Hematopoietic multipotent progenitor cell (in vitro differentiated cells): Measurements from ENCODE around the gene TMEM138. TPM values are rescaled to one million over a fixed set of nuclear protein-coding genes. Genes with fewer than 3 reads are reported as not detected.

ENCODE experiments used
- DNase-seq, 3 donors: peaks; one replicate each; pipeline ENCODE4 v3.0.0-alpha.2; 2011 to 2015; ENCODE audit warnings: low read depth in 2 of 3, low spot score in 2 of 3
- total RNA-seq: library from RNA; depleted of rRNA; stranded (reverse); fragments of >200 nt; gene quantifications from one replicate; pipeline ENCODE4 v1.2.3, GENCODE V29; 2012

TMEM138 gene
- 15.9 TPM for total RNA-seq

DNA sequence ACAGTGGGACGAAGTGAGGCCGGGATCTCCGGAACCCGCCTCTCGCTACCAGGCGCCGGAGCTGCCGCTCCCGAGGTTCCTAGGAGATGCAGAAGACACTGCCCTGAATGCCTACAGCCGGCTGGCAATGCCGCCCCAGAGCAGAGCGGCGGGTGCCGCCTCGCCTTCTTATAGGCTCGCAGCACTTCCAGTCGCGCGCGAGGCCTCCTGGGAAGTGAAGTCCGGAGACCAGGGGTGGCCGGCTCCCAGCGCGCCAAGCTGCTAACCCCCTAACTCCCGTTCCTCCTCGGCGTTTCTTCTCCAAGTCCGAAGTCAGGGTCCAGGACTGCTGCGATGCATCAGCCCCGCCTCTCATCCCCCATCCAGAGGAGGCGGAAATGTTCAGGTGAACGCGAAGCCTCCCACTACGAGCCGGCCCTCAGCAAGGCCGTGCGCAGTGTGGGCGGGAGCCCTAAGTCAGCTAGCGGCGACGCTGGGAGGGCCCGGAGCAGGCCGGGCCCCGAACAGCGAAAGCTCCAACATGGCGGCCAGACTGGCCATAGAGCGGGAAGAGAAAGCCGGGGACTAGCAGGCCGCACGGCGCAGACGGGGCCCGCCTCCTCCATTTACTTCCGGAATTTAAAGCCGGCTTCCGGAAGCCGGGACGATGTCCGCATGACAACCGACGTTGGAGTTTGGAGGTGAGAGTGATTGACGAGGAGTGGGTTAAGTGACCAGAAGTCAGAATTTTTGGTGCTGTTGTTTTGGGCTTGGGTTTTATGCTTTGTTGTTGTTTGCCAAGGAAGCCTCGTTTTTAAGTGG, at the start of gene TMEM138, which contains the start of gene CYB561A3:
TSS of gene TMEM138 (plus strand) at position 634 of the 801 bp plus-strand sequence. CDS start 2,017 bp downstream, outside the sequence.
TSS of gene CYB561A3 (minus strand) at position 142 of the 801 bp plus-strand sequence. CDS start 5,169 bp downstream, outside the sequence.
- peak; percentile 69 to 95 (median 91) for DNase-seq

DNA sequence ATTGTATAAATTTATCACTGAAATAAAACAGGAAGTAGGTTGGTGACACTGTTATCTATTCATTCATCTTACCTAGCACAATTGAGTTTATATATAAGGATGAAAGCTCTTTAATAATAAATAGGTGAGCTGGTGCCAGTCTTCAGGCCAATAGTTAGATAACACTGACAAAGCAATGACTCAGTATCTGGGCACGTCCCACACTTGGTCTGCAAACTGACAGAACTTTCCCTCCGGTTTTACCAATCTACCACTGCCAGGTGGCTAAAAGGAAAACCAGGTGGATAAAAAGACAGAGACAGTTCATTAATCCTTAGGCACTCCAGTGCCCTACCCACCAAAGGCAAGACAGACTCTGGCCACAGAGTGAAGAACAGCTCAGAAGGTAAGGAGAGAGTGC, 46.9 kb upstream of the TMEM138 start:
- DNase-seq = no peak

DNA sequence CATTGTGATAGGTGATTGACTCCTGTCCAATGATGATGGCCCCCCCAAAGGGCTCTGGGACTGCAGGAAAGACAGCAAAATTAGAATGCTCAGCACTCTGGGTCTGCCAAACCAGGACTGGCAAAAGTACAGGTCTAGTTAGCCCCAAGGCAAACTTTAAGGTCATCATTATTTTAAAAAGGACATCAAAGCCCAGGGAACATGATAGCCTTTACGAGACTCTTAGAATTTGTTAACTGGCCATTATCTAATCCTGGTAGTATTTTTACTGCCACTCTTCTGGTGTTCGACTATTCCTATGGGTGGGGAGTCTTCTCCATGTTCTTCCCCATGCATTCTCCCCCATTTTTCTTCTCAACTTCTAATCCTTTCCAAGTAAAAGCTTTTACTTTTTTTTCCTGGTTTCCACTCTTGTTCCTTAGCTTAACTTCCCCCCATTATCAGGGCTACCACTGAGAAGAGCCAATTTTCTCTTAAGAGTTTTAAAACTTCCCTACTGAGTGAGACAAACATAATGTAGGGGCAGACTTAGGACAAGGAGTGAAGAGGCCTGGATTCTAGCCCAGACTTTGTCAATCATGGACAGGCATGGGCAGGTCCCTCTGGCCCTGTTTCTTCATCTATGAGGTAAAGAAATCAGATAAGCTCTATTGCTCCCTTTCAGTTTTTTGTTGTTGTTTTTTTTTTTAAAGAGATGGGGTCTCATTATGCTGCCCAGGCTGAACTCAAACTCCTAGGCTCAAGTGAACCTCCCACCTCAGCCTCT, 36.3 kb upstream of the TMEM138 start:
- no peak for DNase-seq

DNA sequence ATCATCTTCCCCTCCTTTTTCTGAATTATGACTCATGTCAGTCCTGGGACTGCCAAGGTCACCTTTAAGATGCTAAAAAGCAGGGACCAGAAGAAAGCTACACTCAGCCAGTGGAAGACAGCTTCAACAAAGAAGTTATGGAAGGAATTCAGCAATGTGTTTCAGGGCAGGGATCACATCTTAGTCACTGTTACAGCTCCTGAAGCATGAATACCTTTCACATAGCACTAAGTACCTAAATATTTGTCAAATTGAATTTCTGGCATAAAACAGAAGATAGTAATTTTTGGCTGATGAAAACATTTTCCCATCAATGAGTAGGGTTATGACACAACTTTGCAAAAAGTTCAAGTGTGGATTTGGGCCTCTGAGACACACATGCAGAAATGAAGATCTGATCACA, 34.5 kb upstream of the TMEM138 start:
- DNase-seq = no peak

DNA sequence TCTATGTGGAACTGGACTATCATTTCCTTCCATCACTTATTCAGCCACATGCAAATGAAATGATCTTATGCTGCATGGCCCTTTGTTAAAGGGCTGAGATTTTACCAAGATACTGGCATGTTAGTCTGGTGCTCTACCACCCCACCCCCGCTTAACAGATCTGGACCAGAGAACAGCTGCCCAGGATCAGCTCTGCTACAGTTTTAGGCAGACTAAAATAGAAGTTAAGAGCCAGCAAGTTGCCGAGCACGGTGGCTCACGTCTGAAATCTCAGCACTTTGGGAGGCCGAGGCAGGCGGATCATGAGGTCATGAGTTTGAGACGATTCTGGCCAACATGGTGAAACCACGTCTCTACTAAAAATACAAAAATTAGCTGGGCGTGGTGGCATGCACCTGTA, 33.8 kb upstream of the TMEM138 start:
- DNase-seq = no peak

DNA sequence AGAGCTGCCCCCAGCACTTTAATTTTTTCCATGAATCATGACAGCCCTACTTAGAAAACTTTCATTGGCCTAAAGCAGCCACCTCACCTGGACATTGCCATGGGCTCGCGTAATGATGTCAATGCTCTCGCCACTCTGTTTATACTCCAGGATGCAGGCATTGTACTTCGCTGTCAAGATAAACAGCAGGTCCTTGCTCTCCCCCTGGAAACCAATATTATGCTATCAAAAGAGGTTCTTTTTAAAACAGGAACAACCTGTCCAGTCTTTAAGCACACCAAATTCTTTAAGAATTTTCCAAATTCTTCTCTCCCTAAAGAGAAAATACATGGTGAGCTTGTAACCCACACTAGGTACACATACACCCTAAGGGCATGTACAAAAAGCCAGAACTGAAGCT, 32.3 kb upstream of the TMEM138 start:
- no peak for DNase-seq

DNA sequence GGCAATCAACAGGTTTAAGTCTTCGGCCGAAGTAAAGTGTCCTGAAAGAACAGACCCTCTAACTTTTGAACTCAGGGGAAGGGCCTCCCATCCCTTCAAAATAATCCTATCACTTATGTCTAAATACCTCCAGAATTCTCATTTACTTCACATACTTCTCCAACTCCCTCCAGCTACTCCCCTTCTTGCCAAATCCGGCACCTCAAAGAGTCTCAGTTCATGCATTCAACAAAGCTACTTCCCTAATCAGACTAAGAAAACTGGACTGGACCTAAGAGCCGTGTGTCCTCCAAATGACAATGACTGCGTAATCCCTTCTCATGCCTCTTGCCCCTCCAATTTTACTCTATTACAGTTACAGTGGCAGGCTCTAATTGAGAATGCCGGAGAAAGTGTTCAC, 30.5 kb upstream of the TMEM138 start:
- DNase-seq = peak in 1 of 3 donors; percentile 16

DNA sequence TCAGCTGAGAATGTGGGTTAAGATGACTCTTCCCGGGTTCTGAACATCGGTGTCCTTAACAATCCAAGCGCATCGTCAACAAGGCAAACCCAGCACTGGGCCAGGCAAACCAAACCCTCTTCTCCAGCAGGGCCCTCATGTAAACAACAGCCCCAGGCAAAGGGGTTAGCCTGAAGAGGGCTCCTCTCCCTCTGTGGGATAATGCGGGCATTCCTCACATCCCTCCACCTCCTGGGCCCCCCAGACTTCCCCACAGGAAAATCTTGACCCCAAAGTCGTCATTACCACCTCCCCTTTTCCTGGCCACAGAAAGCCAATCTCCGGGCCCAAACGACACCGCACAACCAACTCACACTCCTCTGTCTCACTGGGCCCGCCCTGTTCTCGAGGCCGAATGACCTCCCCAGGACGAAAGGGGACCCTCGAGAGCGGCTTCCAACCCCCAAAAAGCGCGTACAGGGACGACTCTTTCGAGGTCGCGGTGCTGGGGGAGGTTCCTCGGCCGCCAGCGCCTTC, 29.8 kb upstream of the TMEM138 start:
- DNase-seq = peak in 1 of 3 donors; percentile 14

DNA sequence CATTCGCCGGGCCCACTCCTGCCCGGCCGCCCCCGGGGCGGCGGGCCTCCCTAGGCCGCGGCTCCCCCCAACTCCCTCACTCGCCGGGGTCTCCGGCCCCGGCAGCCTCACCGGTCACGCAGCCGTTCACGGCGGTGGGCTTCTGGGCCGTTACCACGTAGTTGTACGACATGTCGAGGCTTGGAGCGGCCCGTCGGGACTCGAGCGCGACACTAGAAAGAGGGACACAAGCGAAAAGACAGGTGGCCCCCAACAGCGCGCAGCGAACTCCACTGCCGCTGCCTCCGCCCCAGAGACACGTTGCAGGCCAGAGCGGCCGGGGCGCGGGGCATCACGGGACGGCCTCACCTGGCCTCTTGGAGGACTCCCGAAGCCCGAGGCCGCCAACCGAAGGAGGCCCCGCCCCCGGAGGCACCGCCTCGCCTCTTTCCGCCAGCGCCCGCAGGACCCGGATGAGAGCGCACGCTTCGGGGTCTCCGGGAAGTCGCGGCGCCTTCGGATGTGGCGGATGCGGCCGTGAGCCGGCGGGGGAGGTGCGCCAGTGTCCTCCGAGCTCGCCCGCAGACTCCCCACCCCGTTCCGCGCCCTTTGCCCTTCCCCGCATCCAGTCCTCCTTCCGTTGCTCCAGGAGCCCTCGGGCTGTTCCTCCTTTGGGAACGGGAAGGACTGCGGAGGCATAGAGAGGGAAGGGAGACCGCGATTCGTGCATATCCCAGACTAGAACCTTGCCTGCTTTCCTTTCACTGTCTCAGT, 29.2 kb upstream of the TMEM138 start, which contains the start of the genes DDB1 and TKFC:
TSS of gene DDB1 (minus strand) at position 309 of the 753 bp plus-strand sequence. CDS start at position 172, 137 bp downstream.
TSS of gene TKFC (plus strand) at position 432 of the 753 bp plus-strand sequence. CDS start 1,501 bp downstream, outside the sequence.
- DNase-seq = peak; percentile 88 to 97 (median 96)

DNA sequence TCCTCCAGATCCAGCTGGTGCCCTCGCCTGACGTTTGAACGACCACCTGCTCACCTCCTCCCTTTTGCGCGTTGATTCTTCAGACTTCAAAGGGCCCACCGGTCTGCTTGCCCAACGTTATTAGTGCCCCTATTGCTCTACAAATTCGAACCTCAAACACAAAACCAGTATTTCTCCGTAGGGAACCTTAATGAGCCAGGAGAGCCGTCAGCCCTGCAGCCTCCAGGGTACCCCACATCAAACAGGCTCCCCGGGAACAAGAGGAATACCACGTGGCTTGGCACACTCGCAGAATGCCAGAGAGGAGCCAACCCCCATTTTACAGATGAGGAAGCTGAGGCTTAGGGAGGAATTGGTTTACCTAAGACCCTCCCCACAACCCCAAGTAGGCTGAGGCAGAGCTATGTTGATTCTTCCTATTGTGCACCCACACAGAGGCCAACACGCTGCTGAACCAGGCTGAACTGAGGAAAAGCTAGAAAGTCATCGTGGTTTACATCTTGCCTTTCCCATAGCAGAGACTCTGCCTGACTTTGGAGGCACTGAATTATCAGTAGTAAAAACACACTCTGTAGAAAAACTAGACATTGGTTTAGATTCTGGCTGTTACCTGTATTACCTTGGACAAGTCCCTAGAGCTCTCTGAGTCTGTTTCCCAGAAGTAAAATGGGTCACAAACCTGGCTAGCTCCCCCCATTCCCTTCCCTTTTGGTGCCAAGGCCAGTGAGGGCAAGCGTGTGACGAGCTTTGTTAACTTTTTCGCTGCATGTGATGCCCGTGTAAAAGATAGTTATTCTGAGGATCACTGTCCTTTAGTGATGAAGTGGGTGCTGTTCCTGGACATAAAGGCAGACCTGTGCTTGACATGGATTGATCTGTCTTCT, 28.4 kb upstream of the TMEM138 start:
- DNase-seq = peak in 1 of 3 donors; percentile 31

DNA sequence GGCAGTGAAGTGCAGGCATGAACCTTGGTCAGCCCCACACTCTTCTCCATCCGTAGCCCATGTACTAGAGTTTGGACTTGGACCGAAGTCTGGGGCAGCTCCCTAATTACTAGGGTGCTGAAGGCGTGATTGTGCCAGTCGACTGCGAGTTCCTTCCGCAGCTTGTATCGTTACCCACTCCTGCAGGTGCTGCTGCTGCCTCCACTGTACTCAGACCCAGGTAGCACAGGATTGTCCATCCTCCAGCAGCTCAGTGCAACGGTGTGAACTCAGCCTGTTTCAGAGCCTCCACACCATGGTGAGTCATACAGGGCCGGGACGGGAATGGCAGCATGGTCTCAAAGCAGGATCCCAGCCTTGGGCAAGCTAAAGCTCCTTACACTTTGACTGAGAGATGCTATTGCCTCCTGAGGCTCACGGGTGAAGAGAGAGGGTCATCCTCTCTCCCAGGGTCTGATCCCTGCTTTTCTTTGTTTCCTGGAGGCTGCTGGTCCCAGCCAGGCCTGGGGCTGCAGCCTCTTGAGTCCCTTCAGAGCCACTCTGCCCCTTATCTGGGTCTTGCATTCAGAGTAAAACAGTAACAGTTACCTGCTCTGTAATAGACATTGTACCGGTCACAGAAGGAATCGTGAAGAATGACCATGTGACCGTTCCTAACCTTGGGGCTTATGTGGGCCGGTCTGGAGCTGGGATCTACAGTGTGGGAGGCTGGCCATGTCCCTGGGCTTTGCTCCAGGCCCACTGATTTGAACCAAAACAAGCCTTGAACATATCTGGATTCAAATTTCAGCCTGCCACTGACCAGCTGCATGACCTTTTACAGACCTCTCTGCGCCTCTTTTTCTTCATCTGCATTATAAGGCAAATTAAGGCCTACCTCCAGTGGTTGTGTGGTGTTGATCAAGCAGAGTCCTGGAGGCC, 27.5 kb upstream of the TMEM138 start:
- no peak for DNase-seq

DNA sequence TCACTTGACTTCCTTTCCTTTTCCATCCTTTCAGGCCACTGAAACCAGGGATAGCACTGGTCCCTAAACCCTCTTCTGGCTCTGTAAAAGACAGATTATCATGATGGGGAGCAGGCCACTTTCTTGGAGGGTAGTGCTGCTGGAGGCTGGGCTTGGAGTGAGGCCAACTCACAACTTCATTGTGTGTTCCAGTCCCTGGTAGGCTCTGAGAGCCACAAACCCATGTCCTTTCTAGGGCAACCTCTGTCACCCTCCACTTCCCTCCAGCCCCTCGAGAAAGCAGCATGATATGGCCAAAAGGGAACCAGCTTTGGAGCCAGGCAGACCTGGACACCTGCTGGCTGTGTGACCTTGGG, 26.8 kb upstream of the TMEM138 start:
- no peak for DNase-seq

DNA sequence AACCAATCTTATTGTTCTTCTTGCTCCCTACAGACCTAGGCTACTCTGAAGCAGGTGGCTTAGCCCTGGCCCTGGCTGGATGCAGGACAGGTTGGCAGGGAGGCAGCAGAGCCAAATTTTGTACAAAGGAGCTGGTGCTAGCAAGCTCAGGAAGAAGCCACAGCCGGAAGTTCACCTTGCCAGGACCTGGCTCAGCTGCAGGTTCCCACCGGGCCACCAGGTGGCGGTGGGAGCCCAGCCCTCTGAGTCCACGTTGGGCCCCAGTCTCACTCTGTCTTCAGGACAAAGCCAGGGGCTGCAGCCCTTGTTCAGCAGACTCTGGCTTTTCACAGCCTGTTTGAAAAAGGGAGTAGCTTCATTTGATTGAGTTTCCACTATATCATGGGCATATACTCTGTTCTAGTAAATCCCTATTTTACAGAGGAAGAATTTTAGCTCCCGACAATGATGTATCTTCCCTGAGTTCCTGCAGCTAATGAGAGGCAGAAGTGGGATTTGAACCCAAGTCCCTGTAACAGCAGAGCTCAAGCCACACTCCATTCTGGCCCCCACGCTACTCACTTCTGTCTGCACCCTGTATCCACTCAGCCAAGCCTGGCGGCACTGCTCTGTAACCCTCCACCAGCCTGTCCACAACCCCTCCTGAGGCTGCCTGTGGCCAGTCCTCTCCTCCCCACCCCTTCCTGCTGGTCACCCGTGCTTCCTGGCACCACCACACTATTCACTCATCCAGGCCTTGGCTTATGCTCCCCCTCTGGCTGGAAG, 25.8 kb upstream of the TMEM138 start:
- peak; percentile 76 to 87 (median 79) for DNase-seq

DNA sequence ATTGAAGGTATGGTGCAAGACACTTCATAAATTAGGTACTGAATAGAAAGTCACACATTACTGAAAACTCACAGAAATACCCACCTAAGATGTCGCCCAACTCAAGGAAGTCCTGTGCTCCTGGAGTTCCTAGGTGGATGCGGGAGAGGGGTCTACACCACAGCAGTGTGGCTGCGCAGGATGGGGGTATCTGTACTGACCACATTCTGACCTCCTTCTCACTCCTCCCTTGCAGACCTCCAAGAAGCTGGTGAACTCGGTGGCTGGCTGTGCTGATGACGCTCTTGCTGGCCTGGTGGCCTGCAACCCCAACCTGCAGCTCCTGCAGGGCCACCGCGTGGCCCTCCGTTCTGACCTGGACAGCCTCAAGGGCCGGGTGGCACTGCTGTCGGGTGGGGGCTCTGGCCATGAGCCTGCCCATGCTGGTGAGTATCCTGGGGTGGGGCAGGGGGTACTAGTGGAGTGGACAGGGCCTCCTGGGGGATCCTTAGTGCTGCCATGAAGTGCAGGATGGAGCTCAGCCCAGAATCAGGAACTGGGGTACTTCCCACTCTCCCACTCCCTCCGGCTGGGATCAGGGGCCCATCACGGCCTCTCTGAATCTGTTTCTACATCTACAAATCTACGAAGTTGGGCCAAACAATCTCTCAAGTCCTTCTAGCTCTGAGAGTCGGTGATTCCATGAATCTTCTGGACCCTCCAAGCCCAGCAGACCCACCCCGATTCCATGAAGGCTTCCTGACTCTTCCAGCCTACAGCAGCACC, 24.3 kb upstream of the TMEM138 start:
- DNase-seq = no peak

DNA sequence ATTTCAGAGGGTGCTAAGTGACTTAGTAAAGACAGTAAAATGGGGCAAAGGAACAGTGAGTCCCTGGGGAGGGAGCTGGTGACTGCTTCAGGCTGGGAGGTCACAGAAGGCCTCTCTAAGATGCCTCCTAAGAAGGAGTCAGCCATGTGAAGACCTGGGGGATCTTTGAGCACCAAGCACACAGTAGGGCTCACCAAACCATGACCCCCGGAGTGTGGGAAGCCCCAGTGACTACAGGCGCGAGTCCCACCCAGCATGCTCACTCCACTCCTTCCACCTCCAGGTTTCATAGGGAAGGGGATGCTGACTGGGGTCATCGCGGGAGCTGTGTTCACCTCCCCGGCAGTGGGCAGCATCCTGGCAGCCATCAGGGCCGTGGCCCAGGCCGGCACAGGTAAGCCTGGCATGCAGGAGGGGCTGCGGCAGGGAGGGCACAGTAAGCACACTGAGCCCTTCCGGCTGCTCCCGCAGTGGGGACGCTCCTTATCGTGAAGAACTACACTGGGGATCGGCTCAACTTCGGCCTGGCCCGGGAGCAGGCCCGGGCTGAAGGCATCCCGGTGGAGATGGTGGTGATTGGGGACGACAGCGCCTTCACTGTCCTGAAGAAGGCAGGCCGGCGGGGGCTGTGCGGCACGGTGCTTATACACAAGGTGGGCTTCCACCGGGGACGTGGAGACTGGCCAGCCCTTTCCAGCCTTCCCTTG, 23.2 kb upstream of the TMEM138 start:
- DNase-seq = no peak

DNA sequence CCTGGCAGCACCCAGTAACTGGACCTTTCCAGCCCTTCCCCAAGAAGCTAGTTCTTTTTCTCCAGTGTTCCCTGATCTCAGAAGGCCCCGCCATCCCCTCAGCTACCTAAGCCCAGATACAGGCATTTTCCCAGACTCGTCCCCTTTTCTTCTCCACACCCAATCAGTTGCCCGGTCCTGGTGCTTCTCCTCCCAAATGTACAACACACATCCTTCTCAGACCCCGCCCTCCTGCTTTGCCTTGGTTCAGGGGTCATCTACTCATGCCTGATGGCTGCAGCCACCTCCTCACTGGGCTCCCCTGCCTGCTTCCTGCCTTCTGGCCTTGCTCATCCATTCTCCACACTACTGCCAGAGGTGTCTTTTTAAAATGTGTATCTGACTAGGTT, 22.7 kb upstream of the TMEM138 start:
- DNase-seq = no peak
